Suprapubic skin (tissue), 3 donors: ENCODE results near the gene PFKFB3.

Experiments
- POLR2AphosphoS5 ChIP-seq, 3 donors: sonication (generic); formaldehyde crosslinking; IDR thresholded peaks; one replicate each; pipeline ENCODE4 v1.6.1; 2017; ENCODE audit warnings: antibody characterized with exemption in 3 of 3
- TF ChIP-seq, protein P1 (sequence below), 2 donors: fragments of 200-600 bp in 1 of 2; fragments of 450-650 bp in 1 of 2; sonication (generic) in 1 of 2; IDR thresholded peaks; one replicate each; pipeline ENCODE4 v1.5.1; 2016 to 2019; ENCODE audit warnings: antibody characterized with exemption in 2 of 2, mild to moderate bottlenecking in 1 of 2, moderate library complexity in 1 of 2

DNA sequence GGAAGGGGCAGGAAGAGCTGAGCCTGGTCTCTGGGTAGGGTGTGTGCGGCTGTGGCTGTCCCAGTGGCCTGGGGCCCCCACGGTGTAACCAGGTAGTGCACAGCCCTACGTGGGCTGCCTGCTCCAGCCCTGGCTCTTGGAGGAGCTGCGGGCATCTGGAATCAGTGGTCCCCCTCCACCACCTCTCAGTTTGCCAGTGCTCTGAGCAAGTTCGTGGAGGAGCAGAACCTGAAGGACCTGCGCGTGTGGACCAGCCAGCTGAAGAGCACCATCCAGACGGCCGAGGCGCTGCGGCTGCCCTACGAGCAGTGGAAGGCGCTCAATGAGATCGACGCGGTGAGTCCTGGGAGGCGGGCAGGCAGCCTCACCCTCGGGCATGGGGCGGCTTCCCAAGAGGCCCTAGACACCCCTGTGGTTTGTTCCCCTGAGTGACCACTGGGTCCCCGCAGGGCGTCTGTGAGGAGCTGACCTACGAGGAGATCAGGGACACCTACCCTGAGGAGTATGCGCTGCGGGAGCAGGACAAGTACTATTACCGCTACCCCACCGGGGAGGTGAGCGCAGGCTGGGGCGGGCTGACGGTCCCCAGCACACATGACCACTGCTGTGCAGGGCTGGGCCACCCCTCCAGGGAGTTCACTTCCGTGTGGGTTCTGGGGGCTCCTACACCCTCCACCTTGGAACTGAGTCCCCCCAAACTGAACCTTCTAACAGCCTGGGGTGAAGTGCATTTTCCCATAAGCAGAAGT lies 18.6 kb downstream of the PFKFB3 start:
- TF ChIP-seq, protein P1, sequence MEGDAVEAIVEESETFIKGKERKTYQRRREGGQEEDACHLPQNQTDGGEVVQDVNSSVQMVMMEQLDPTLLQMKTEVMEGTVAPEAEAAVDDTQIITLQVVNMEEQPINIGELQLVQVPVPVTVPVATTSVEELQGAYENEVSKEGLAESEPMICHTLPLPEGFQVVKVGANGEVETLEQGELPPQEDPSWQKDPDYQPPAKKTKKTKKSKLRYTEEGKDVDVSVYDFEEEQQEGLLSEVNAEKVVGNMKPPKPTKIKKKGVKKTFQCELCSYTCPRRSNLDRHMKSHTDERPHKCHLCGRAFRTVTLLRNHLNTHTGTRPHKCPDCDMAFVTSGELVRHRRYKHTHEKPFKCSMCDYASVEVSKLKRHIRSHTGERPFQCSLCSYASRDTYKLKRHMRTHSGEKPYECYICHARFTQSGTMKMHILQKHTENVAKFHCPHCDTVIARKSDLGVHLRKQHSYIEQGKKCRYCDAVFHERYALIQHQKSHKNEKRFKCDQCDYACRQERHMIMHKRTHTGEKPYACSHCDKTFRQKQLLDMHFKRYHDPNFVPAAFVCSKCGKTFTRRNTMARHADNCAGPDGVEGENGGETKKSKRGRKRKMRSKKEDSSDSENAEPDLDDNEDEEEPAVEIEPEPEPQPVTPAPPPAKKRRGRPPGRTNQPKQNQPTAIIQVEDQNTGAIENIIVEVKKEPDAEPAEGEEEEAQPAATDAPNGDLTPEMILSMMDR (IDR thresholded peaks at IDR 0.05): no peak
- TF ChIP-seq POLR2AphosphoS5 (IDR thresholded peaks at IDR 0.05): no peak
